Measurements from ENCODE around the gene TGFBR3L.

- TF ChIP-seq TAF1 (IDR thresholded peaks at IDR 0.05; ENCODE audit: borderline replicate concordance, low read depth, low read length), result no peak
- TF ChIP-seq IRF5 (IDR thresholded peaks at IDR 0.05; ENCODE audit: borderline replicate concordance), result no peak
- TF ChIP-seq SMARCA5 (IDR thresholded peaks at IDR 0.05), result no peak
- no peak for TF ChIP-seq CTCF (IDR thresholded peaks at IDR 0.05 in 2 of 3, conservative IDR thresholded peaks at IDR 0.05 in 1 of 3; ENCODE audit: control insufficient read depth in 2 of 3, extremely low read depth in 1 of 3, insufficient read depth in 1 of 3, low read depth in 3 of 3, low read length in 3 of 3)
Measured at GRCh38 chr19:7921967-7922835, 7.6 kb downstream of the TGFBR3L start.

Data from GM12878 (cell line).